ENCODE data around the gene PLCG2. TPM values are rescaled to one million over a fixed set of nuclear protein-coding genes. Genes with fewer than 3 reads are reported as not detected.

The PLCG2 gene
- total and polyA plus RNA-seq, 2 donors from 2014 or later, result 50.7 to 55.6 TPM

DNA sequence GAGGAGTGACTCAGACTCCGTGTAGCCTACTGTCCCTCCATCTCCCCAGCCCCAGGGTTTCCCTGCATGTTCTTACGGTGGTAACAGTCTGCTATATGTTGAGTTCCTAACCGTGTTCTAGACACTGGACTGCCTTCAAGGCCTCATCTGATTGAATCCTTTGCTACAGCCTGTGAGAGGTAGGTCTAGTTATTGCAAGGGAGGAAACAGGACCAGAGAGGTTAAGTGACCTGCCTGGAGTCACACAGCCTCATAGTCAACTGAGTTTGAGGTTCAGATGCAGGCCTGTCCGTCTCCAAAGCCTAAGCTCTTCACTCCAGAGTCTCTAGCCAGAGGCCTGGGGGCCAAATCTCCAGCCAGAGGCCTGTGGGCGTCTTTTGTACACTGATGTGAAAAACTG is 134.1 kb downstream of the PLCG2 start:
- Histone ChIP-seq H3K36me3 (ENCODE audit: control insufficient read depth in 2 of 3, insufficient read depth in 3 of 3, low read length in 3 of 3) (peaks cover 0 to 21% (median 6%) of the 10 kb centered on the region in 3 donors), H3K9ac (ENCODE audit: low read length in 3 of 3) (no peak overlapping the region), H3K27ac (ENCODE audit: low read depth in 2 of 2, low read length in 2 of 2) (no peak overlapping the region), H3K9me3 (ENCODE audit: control insufficient read depth in 2 of 3, insufficient read depth in 1 of 3, low read length in 3 of 3) (no peaks in the 10 kb centered on the region), H3K4me1 (ENCODE audit: control insufficient read depth in 2 of 3, insufficient read depth in 2 of 3, low read depth in 1 of 3, low read length in 3 of 3) (no peaks in the 10 kb centered on the region), H3K27me3 (ENCODE audit: control insufficient read depth, insufficient read depth, low read length) (no peaks in the 10 kb centered on the region), H3K4me3 (ENCODE audit: low read length in 3 of 3) (no peak overlapping the region)
- DNase-seq (no peak), FAIRE-seq (no peak)
- intact Hi-C loops (cut with DNase I), result no loop called here
- TF ChIP-seq, protein P1, sequence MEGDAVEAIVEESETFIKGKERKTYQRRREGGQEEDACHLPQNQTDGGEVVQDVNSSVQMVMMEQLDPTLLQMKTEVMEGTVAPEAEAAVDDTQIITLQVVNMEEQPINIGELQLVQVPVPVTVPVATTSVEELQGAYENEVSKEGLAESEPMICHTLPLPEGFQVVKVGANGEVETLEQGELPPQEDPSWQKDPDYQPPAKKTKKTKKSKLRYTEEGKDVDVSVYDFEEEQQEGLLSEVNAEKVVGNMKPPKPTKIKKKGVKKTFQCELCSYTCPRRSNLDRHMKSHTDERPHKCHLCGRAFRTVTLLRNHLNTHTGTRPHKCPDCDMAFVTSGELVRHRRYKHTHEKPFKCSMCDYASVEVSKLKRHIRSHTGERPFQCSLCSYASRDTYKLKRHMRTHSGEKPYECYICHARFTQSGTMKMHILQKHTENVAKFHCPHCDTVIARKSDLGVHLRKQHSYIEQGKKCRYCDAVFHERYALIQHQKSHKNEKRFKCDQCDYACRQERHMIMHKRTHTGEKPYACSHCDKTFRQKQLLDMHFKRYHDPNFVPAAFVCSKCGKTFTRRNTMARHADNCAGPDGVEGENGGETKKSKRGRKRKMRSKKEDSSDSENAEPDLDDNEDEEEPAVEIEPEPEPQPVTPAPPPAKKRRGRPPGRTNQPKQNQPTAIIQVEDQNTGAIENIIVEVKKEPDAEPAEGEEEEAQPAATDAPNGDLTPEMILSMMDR (IDR thresholded peaks at IDR 0.05; ENCODE audit: borderline replicate concordance, extremely low read depth, insufficient read depth), result no peak

DNA sequence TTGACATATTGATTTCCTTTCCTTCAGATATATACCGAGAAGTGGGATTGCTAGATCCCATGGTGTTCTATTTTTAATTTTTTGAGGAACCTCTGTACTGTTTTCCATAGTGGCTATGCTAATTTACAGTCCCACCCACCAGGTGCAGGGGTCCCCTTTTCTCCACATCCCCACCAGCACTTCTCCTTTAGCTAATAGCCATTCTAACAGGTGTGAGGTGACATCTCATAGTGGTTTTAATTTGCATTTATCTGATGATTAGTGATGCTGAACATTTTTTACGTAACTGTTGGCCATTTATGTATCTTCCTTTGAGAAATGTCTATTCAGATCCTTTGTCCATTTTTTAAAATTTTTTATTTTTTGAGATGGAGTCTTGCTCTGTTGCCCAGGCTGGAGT is 138.3 kb downstream of the PLCG2 start:
- Histone ChIP-seq H3K9ac (ENCODE audit: low read length in 3 of 3) (no peak overlapping the region), H3K4me3 (ENCODE audit: low read length in 3 of 3) (no peak overlapping the region), H3K27ac (ENCODE audit: low read depth in 2 of 2, low read length in 2 of 2) (no peak overlapping the region), H3K4me1 (ENCODE audit: control insufficient read depth in 2 of 3, insufficient read depth in 2 of 3, low read depth in 1 of 3, low read length in 3 of 3) (no peaks in the 10 kb centered on the region), H3K36me3 (ENCODE audit: control insufficient read depth in 2 of 3, insufficient read depth in 3 of 3, low read length in 3 of 3) (peaks cover 0 to 39% (median 16%) of the 10 kb centered on the region in 3 donors), H3K9me3 (ENCODE audit: control insufficient read depth in 2 of 3, insufficient read depth in 1 of 3, low read length in 3 of 3) (no peaks in the 10 kb centered on the region), H3K27me3 (ENCODE audit: control insufficient read depth, insufficient read depth, low read length) (no peaks in the 10 kb centered on the region)
- intact Hi-C loops (cut with DNase I), result no loop called here
- DNase-seq (no peak), FAIRE-seq (no peak)
- TF ChIP-seq, protein P1 (IDR thresholded peaks at IDR 0.05; ENCODE audit: borderline replicate concordance, extremely low read depth, insufficient read depth), result no peak

DNA sequence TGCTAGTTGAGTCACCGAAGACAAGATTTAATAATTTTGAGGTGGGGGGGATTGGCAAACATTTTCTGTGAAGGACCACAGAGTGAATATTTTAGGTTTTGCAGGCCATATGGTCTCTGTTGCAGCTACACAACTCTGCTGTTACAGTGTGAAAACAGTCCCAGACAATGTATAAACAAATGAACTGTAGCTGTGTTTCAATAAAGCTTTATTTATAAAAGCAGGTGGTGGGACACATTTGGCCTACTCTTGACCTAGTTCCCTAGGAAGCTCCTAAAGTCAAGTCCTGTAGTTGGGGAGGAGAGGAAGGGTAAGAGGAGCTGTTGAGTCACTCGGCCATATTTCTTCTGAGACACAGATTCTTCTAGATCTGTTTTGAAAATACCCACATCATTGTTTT is 139.8 kb downstream of the PLCG2 start:
- no peaks in the 10 kb centered on the region for H3K4me1 ChIP-seq (ENCODE audit: control insufficient read depth in 2 of 3, insufficient read depth in 2 of 3, low read depth in 1 of 3, low read length in 3 of 3)
- TF ChIP-seq, protein P1 (IDR thresholded peaks at IDR 0.05; ENCODE audit: borderline replicate concordance, extremely low read depth, insufficient read depth), result no peak
- no peaks in the 10 kb centered on the region for H3K27me3 ChIP-seq (ENCODE audit: control insufficient read depth, insufficient read depth, low read length)
- H3K27ac ChIP-seq (ENCODE audit: low read depth in 2 of 2, low read length in 2 of 2), result no peak overlapping the region
- H3K9ac ChIP-seq (ENCODE audit: low read length in 3 of 3), result no peak overlapping the region
- no peak overlapping the region for H3K4me3 ChIP-seq (ENCODE audit: low read length in 3 of 3)
- FAIRE-seq, result no peak
- intact Hi-C loops (cut with DNase I), result no loop called here
- DNase-seq, result no peak
- peaks cover 0 to 31% (median 19%) of the 10 kb centered on the region in 3 donors for H3K36me3 ChIP-seq (ENCODE audit: control insufficient read depth in 2 of 3, insufficient read depth in 3 of 3, low read length in 3 of 3)
- no peaks in the 10 kb centered on the region for H3K9me3 ChIP-seq (ENCODE audit: control insufficient read depth in 2 of 3, insufficient read depth in 1 of 3, low read length in 3 of 3)

DNA sequence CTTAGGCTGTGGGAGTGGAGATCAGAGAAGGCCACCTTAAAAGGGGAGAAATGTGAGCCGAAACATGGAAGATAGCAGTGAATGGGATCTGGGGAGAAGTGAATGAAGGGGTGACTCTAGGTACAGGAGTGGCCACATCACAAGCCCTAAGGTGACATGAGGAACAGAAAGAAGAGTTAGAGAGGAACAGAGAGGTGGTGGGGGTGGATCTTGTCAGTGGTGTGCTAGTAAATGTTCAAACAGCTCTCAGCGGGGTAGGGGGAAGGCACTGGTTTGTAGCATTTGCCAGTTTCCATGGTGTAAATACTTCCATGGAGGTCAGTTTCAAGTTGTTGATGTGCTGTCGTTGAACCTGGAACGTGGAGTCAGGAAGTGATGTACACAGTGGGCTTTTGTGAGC is 141.4 kb downstream of the PLCG2 start:
- Histone ChIP-seq H3K36me3 (ENCODE audit: control insufficient read depth in 2 of 3, insufficient read depth in 3 of 3, low read length in 3 of 3) (peaks cover 0 to 32% (median 24%) of the 10 kb centered on the region in 3 donors), H3K4me1 (ENCODE audit: control insufficient read depth in 2 of 3, insufficient read depth in 2 of 3, low read depth in 1 of 3, low read length in 3 of 3) (no peaks in the 10 kb centered on the region), H3K9me3 (ENCODE audit: control insufficient read depth in 2 of 3, insufficient read depth in 1 of 3, low read length in 3 of 3) (no peaks in the 10 kb centered on the region), H3K27me3 (ENCODE audit: control insufficient read depth, insufficient read depth, low read length) (no peaks in the 10 kb centered on the region), H3K9ac (ENCODE audit: low read length in 3 of 3) (no peak overlapping the region), H3K27ac (ENCODE audit: low read depth in 2 of 2, low read length in 2 of 2) (no peak overlapping the region), H3K4me3 (ENCODE audit: low read length in 3 of 3) (no peak overlapping the region)
- no peak for FAIRE-seq
- TF ChIP-seq, protein P1 (IDR thresholded peaks at IDR 0.05; ENCODE audit: borderline replicate concordance, extremely low read depth, insufficient read depth), result no peak
- DNase-seq, result no peak
- intact Hi-C loops (cut with DNase I), result no loop called here

Data from kidney (tissue), 14 donors.